ENCODE measurements around the gene EIF2S1. TPM values are rescaled to one million over a fixed set of nuclear protein-coding genes. Genes with fewer than 3 reads are reported as not detected.

EIF2S1 gene
- total and polyA plus RNA-seq, 2 experiments from 2014 or later, result 121 to 170 TPM

- ATAC-seq, result no peak
Observed at GRCh38 chr14:67352055-67352454, 8.1 kb upstream of the EIF2S1 start.

More at GRCh38 chr14:67352055-67352454, 8.1 kb upstream of the EIF2S1 start:
- no peaks in the 10 kb centered on the region for H3K9me3 Mint-ChIP-seq
- peaks cover 39% of the 10 kb centered on the region for H3K79me2 ChIP-seq (replicated peaks; ENCODE audit: insufficient read depth)
- H3K36me3 ChIP-seq (ENCODE audit: insufficient read depth), result 0 out of 2 replicates have a peak, but pooled peaks cover 15% of the 10 kb centered on the region
- H3K27ac ChIP-seq (ENCODE audit: low read depth), result no peak overlapping the region
- peaks cover 30% of the 10 kb centered on the region; the same call in 2 of the 3 replicates for H3K36me3 Mint-ChIP-seq (ENCODE audit: low read depth)
- no peaks in the 10 kb centered on the region for H4K20me1 ChIP-seq (replicated peaks; ENCODE audit: insufficient read depth)
- no peaks in the 10 kb centered on the region for H3K27me3 Mint-ChIP-seq (ENCODE audit: insufficient read depth, low read depth, poor library complexity)
- no peak overlapping the region for H3K4me3 Mint-ChIP-seq
- TF ChIP-seq CTCF (conservative IDR thresholded peaks at IDR 0.05; ENCODE audit: low read depth in 2 of 2) (no peak), NANOG (IDR thresholded peaks at IDR 0.05; ENCODE audit: borderline replicate concordance) (no peak), ZNF331 (CRISPR knock-in tag; IDR thresholded peaks at IDR 0.05; ENCODE audit: low read depth) (no peak), REST (IDR thresholded peaks at IDR 0.05; ENCODE audit: unreplicated experiment) (no peak), EZH2phosphoT487 (IDR thresholded peaks at IDR 0.05; ENCODE audit: unreplicated experiment) (no peak), EZH2 (IDR thresholded peaks at IDR 0.05; ENCODE audit: low read depth, unreplicated experiment) (no peak), ZNF114 (CRISPR knock-in tag; IDR thresholded peaks at IDR 0.05) (no peak), POLR2AphosphoS5 (IDR thresholded peaks at IDR 0.05; ENCODE audit: low read depth) (no peak), ETS1 (IDR thresholded peaks at IDR 0.05) (no peak), STAT1 (IDR thresholded peaks at IDR 0.05; ENCODE audit: unreplicated experiment) (no peak), ZNF462 (CRISPR knock-in tag; IDR thresholded peaks at IDR 0.05) (no peak), JUNB (IDR thresholded peaks at IDR 0.05; ENCODE audit: unreplicated experiment) (no peak), CREB1 (CRISPR knock-in tag; IDR thresholded peaks at IDR 0.05; ENCODE audit: low read depth) (no peak)
- H3K4me3 ChIP-seq, result no peak overlapping the region
- DNase-seq (ENCODE audit: low spot score), result no peak
- H3K4me1 ChIP-seq (ENCODE audit: insufficient read depth), result no peaks in the 10 kb centered on the region
- no peaks in the 10 kb centered on the region for H3K9me2 ChIP-seq (ENCODE audit: insufficient read depth)
- H3K27ac Mint-ChIP-seq, result no peak overlapping the region
- H3K27me3 ChIP-seq (ENCODE audit: insufficient read depth), result no peaks in the 10 kb centered on the region
- no peak overlapping the region for H2AFZ ChIP-seq
- no peaks in the 10 kb centered on the region for H3F3A ChIP-seq (replicated peaks; ENCODE audit: low read depth)
- H3K4me1 Mint-ChIP-seq, result no peaks in the 10 kb centered on the region
- H3K4me2 ChIP-seq, result no peak overlapping the region

Data from GM23338 (cell line).